GM21737 (cell line): ENCODE data around the gene SAPCD1.

Experiments used
- ATAC-seq: cut with Tn5 transposase; IDR thresholded peaks from one replicate; pipeline ENCODE4 v1.9.1; 2021; ENCODE audit warnings: mild to moderate bottlenecking, moderate library complexity; ENCODE audit not compliant: unreplicated experiment

Gene SAPCD1

DNA sequence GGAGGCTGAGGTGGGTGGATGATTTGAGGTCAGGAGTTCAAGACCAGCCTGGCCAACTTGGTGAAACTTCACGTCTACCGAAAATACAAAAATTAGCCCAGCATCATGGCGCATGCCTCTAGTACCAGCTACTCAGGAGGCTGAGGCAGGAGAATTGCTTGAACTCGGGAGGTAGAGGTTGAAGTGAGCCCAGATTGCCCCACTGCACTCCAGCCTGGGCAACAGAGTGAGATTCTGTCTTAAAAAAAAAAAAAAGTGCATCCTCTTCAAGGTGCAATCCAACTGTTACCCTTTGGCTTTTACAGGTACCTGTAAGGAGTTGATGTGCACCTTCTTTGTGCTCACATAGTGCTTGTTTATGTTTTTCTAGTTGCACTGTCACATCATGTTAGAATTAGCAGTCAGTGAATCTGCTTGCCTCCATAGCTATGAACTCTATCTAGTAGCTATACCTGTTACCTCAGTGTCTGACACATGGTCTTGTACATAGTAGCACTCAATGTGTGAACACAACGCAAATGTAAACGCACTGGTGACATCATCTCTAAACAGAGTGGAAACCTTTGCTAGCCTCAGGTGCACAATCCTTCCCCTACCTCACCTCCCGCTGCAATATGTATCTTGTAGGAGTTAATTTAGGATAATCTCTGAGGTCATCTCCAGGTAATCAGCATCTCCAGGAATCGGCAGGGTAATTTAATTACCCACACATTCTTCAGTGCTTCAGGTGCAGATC is 13.0 kb upstream of the SAPCD1 start:
- no peak for ATAC-seq

- ATAC-seq, result no peak
Measured at GRCh38 chr6:31750411-31751022, 11.9 kb upstream of the SAPCD1 start.

DNA sequence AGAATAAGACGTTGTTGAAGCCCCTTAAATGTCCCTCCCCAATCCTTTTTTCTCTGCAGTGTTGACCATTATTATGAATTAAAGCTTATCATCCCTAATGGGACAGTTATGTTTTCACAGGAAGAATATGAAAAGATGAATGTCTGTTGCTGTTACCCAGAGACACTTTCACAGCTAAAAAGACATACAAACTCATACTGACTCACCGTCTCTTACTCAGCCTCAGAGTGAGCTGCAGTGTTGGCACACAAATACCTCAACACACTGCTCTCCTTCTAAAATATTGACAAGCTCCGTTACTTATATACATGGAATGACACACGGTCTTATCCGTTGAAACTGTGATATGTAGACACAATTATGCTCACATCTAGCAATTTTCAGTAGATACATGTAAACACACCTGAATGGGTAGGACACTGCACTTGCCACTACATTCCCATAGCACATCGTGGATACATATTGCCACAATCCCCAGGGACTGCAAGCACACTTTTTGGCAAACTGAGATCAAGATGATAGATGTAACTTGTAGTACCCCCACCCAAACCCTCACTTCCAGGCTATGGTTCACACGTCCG is 9.6 kb upstream of the SAPCD1 start:
- no peak for ATAC-seq

GRCh38 chr6:31758281-31758680 is 4.2 kb upstream of the SAPCD1 start:
- ATAC-seq, result no peak

- no peak for ATAC-seq
Measured at GRCh38 chr6:31760790-31761189, 1.7 kb upstream of the SAPCD1 start.

DNA sequence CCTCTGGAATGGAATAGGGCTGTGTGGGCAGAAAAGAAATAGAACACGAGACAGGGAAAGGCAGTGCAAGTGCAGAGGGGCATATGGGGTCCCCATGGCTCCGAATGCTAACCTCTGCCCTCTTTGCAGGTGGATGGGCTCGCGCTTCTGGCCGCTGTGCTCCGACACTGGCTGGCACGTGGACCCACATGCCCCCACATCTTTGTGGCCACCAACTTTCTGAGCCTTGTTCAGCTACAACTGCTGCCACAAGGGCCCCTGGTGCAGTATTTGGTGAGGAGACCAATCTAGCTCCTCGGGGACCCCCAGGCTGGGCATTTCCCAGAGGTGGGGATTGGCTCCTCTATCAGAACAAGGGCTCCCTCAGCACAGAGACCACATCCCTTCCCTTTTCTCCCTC is 1.1 kb upstream of the SAPCD1 start:
- ATAC-seq, result no peak

- ATAC-seq, result no peak
Measured at GRCh38 chr6:31762878-31763618, 592 bp downstream of the SAPCD1 start.

- no peak for ATAC-seq
Measured at GRCh38 chr6:31763619-31763940, 1.1 kb downstream of the SAPCD1 start.

GRCh38 chr6:31764198-31764597 is 1.7 kb downstream of the SAPCD1 start:
- ATAC-seq, result no peak

DNA sequence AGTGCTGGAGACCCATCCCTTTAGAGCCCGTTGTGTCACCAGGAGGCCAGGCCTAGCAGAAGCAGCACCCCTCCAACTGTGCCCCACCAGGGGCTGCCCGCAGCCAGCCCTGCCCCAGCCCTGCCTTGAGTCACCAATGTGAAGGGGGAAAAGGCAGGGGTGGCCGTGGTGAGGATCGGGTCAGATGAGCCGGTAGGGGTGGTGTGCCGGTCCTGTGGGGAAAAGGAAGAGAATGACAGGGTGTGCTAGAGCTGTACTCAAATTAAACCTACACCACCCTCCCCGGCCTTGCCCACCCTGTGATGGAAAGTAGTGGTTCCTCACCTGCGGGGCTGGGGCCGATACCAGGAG is 3.1 kb downstream of the SAPCD1 start:
- no peak for ATAC-seq

GRCh38 chr6:31765910-31766794 is 3.7 kb downstream of the SAPCD1 start:
- no peak for ATAC-seq

GRCh38 chr6:31767096-31767645 is 4.7 kb downstream of the SAPCD1 start:
- ATAC-seq, result no peak

DNA sequence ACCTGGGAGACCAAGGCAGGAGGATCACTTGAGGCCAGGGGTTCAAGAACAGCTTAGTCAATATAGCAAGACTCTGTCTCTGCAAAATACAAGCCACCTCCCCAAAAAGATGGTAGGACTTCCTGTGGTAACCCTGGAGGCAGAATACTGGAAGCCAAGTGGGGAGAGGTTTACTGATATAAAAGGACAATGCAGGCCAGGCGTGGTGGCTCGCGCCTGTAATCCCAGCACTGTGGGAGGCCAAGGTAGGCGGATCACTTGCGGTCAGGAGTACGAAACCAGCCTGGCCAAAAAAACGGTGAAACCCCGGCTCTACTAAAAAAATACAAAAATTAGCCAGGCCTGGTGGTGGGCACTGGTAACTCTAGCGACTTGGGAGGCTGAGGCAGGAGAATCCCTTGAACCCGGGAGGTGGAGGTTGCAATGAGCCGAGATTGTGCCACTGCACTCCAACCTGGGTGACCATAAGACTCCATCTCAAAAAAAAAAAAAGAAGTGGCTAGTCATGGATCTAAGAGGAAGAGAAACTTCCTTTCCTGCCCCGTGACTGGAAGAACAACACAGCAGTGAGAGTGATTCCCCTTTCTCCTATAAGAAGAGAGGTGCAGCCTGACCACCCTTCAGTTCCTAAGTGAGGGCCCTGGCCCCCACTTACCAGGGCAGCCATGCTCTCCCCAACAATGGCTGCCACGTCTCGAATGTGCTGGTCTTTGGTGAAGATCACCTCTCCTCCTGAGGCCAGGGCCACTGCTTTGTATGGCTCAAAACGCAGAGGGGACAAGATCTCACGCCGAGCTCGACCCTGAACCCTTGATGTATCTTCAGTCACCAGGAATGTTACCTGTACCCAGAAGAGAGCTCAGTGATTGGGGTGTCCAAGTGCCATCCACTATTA is 6.2 kb downstream of the SAPCD1 start:
- ATAC-seq, result no peak

- ATAC-seq, result no peak
Measured at GRCh38 chr6:31769684-31770371, 7.4 kb downstream of the SAPCD1 start.

GRCh38 chr6:31770860-31771259 is 8.4 kb downstream of the SAPCD1 start:
- ATAC-seq, result no peak

DNA sequence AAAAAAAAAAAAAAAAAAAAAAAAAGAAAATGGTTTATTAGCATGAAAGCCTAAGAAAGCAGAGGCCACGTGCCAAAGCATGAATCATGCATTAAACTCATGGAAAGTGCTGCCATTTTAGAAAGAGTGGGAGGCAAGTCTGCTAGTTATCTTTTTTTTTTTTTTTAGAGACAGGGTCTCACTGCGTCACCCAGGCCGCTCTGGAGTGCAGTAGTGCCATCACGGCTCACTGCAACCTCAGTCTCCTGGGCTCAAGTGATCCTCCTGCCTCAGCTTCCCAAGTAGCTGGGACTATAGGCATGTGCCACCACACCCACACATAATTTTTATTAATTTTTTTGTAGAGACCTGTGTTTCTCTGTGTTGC is 9.5 kb downstream of the SAPCD1 start:
- no peak for ATAC-seq

- ATAC-seq, result no peak
Measured at GRCh38 chr6:31775184-31775583, 12.7 kb downstream of the SAPCD1 start.

DNA sequence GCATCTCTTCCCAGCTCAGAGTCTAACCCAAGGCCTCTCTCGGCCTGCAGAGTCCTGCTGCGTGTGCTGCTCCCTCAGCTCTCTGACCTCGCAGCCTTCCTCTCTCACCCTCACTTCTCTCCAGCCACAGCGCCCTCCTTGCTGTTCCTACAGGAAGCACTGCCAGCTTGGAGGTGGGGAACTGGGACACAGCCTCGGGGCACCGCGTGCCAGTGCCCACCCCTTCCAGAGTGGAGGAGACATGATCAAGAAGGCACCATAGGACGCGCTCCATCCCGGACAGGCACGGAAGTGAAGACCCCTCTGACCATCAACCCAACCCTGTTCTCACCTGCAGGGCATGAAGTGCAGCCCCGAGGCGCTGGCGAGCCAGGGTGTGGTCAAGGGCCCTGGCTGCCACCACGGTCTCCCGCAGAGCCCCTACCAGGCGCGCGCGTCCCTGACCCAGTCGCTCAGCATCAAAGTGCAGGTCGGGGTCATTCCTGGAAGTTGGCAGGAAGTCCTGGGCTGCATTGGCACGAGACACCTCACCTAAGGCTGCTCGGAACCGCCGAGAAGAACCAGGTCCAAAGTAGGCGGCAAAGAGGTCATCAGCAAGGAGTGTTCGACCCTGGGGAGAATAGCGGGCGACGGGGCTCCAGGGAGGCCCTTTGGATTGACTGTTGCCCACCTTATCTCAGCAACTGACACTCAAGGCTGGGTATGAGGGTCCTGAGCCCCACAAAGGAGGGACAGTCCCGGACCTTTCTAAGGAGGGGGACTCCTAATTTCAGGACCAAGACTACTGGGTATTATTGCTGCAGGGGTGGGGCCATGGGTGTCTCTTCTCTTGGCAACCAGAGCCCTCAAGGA is 13.4 kb downstream of the SAPCD1 start:
- ATAC-seq, result no peak
